Neutrophil (primary cell): ENCODE measurements around the gene NUDT1.

Experiments used
- H3K27ac ChIP-seq: fragments of 200-600 bp; sonication (generic); 2 replicates; pipeline ENCODE4 v1.5.1; 2016; ENCODE audit warnings: mild to moderate bottlenecking, moderate library complexity
- H3K27me3 ChIP-seq: fragments of 200-600 bp; sonication (generic); 2 replicates; pipeline ENCODE4 v1.6.0; 2016; ENCODE audit warnings: mild to moderate bottlenecking
- H3K36me3 ChIP-seq: fragments of 200-600 bp; sonication (generic); 2 replicates; pipeline ENCODE4 v1.5.1; 2017
- H3K4me1 ChIP-seq, 2 experiments: fragments of 200-600 bp in 1 of 2; sonication (generic) in 1 of 2; 1 replicate in 1 of 2; 2 replicates in 1 of 2; pipeline versions ENCODE4 v1.5.1 to v1.6.1; 2013 to 2016; ENCODE audit warnings: low read depth in 1 of 2, low read length in 1 of 2, mild to moderate bottlenecking in 1 of 2, moderate library complexity in 1 of 2; ENCODE audit not compliant: control insufficient read depth in 1 of 2, insufficient read depth in 1 of 2
- H3K4me3 ChIP-seq, 2 experiments: fragments of 200-600 bp in 1 of 2; sonication (generic) in 1 of 2; 1 replicate in 1 of 2; 2 replicates in 1 of 2; pipeline ENCODE4 v1.5.1; 2013 to 2016; ENCODE audit warnings: low read depth in 1 of 2, low read length in 1 of 2, mild to moderate bottlenecking in 1 of 2, moderate library complexity in 1 of 2
- H3K9me3 ChIP-seq: fragments of 200-600 bp; sonication (generic); 2 replicates; pipeline ENCODE4 v1.5.1; 2016
- CTCF ChIP-seq: fragments of 200-600 bp; sonication (generic); IDR thresholded peaks from 2 replicates; pipeline ENCODE4 v1.5.1; 2016; ENCODE audit warnings: antibody characterized with exemption

The NUDT1 gene

GRCh38 chr7:2225830-2226229 is 16.2 kb upstream of the NUDT1 start:
- no peaks in the 10 kb centered on the region for H3K27me3 ChIP-seq
- no peak overlapping the region for H3K4me3 ChIP-seq
- H3K9me3 ChIP-seq = no peaks in the 10 kb centered on the region
- H3K36me3 ChIP-seq = peaks cover 85% of the 10 kb centered on the region
- no peaks in the 10 kb centered on the region for H3K4me1 ChIP-seq
- no peak for TF ChIP-seq CTCF
- H3K27ac ChIP-seq = no peak overlapping the region

DNA sequence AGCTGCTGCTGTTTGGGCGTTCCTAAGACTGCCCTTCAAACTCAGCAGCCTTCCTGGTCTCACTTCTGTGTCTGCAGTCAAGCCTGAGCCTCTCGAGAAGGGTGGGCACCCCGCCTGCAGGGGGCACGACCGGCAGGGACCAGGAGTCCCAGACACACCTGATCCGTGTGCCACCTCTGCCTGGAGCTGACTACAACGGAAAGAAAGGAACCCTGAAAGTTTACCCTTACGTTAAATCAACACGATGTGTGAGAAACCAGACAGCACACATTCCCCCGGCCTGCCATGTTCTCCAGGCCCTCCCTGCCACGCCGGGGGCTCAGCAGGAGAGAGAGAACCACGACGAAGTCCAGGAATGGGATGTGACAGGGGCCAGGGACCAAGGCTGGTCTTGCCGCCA is 14.3 kb upstream of the NUDT1 start:
- Histone ChIP-seq H3K36me3 (peaks cover 66% of the 10 kb centered on the region), H3K9me3 (no peaks in the 10 kb centered on the region), H3K27me3 (no peaks in the 10 kb centered on the region), H3K4me1 (peaks cover 9% of the 10 kb centered on the region in 2 experiments), H3K4me3 (no peak overlapping the region), H3K27ac (no peak overlapping the region)
- TF ChIP-seq CTCF = no peak

DNA sequence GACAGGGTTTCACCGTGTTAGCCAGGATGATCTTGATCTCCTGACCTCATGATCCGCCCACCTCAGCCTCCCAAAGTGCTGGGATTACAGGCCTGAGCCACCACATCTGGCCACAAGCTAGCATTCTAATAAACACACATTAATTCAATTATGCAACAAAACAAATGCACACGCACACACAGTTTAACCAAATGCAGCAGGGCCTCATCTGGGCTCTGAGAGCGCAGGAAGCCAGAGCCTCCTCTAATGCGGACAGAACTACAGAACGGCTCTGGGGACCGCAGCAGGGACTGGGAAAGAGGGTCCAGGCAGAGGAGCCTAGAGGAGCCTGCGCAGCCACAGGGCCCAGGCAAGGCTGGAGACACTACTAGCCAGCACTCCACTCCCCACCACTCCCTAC is 13.1 kb upstream of the NUDT1 start:
- Histone ChIP-seq H3K4me1 (peaks cover 9 to 13% of the 10 kb centered on the region in 2 experiments), H3K9me3 (no peaks in the 10 kb centered on the region), H3K36me3 (peaks cover 54% of the 10 kb centered on the region), H3K4me3 (no peak overlapping the region), H3K27me3 (no peaks in the 10 kb centered on the region), H3K27ac (no peak overlapping the region)
- TF ChIP-seq CTCF = no peak

DNA sequence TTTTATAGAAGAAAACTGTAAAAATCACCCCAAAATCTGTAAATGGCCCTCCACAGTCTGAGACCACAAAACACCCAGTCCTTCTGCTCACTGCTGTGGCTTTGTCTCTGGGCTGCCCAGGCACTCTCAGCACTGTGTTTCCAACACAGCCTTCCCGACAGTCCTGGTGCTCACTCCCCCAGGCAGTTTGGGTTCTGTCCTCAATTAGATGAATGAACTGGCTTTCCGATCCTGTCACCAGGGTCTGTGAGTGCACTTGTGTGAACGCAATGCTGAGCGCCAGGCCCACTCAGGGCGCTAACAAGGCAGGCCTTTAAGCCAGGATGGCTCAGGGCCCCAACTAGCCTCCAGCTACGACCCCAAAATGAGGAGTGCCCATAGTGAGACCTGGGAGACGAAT is 12.6 kb upstream of the NUDT1 start:
- Histone ChIP-seq H3K4me1 (peaks cover 9 to 13% of the 10 kb centered on the region in 2 experiments), H3K4me3 (no peak overlapping the region), H3K27me3 (no peaks in the 10 kb centered on the region), H3K27ac (no peak overlapping the region), H3K36me3 (peaks cover 48% of the 10 kb centered on the region), H3K9me3 (no peaks in the 10 kb centered on the region)
- no peak for TF ChIP-seq CTCF

DNA sequence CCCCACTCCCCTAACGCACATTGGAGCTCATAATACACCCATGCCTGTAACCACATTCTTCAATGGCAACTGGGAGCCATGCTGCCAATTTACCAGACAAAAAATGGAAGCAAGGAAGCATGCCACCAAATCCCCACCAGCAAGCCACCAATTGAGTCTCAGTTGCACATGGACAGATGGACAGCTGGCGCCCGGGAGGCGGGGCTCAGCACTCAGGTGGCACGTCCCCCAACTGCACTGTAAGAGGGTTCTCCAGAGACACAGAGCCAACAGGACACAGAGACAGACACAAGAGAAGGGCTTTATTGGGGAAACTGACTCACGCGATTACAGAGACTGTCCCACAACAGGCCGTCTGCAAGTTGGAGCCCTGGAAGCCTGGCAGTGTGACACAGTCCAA is 11.8 kb upstream of the NUDT1 start:
- H3K27ac ChIP-seq = no peak overlapping the region
- H3K4me3 ChIP-seq = no peak overlapping the region
- H3K4me1 ChIP-seq = peaks cover 9 to 13% of the 10 kb centered on the region in 2 experiments
- H3K27me3 ChIP-seq = no peaks in the 10 kb centered on the region
- no peaks in the 10 kb centered on the region for H3K9me3 ChIP-seq
- peaks cover 46% of the 10 kb centered on the region for H3K36me3 ChIP-seq
- TF ChIP-seq CTCF = no peak

- H3K36me3 ChIP-seq = peaks cover 43% of the 10 kb centered on the region
- no peaks in the 10 kb centered on the region for H3K27me3 ChIP-seq
- TF ChIP-seq CTCF = no peak
- H3K4me3 ChIP-seq = no peak overlapping the region
- no peak overlapping the region for H3K27ac ChIP-seq
- no peaks in the 10 kb centered on the region for H3K9me3 ChIP-seq
- peaks cover 9 to 13% of the 10 kb centered on the region in 2 experiments for H3K4me1 ChIP-seq
Observed at GRCh38 chr7:2230882-2231281, 11.1 kb upstream of the NUDT1 start.
